WTC11 (cell line): ENCODE measurements around the gene TTLL12. TPM values are rescaled to one million over a fixed set of nuclear protein-coding genes. Genes with fewer than 3 reads are reported as not detected.

ENCODE experiments used
- ATAC-seq: fragments of 200-7000 bp; cut with Tn5 transposase; 2 replicates; pipeline ENCODE4 v1.10.0; 2021; ENCODE audit warnings: mild to moderate bottlenecking, moderate library complexity
- CTCF ChIA-PET: fragments of 300-600 bp; sonication (Branson Sonifier 250); formaldehyde crosslinking; loops from one replicate; lab custom pipeline; 2021; ENCODE audit warnings: antibody characterized with exemption; lab: Charles Lee
- POLR2A ChIA-PET: fragments of 350-600 bp; sonication (Branson Sonifier 250); formaldehyde crosslinking; loops from one replicate; lab custom pipeline; 2021; ENCODE audit warnings: antibody characterized with exemption; lab: Charles Lee
- DNase-seq: peaks from one replicate; pipeline ENCODE4 v3.0.0; 2021; ENCODE audit warnings: low spot score
- H3K27ac Mint-ChIP-seq: 2 replicates; pipeline ENCODE4 v1.8.0; 2021; ENCODE audit warnings: mixed read lengths
- H3K27me3 Mint-ChIP-seq: 2 replicates; pipeline ENCODE4 v1.8.0; 2021; ENCODE audit warnings: low read depth, mild to moderate bottlenecking, moderate library complexity, mixed read lengths
- H3K36me3 Mint-ChIP-seq: 2 replicates; pipeline ENCODE4 v1.8.0; 2021; ENCODE audit warnings: mixed read lengths
- H3K4me1 Mint-ChIP-seq: 2 replicates; pipeline ENCODE4 v1.8.0; 2022; ENCODE audit warnings: mixed read lengths
- H3K4me3 Mint-ChIP-seq: 2 replicates; pipeline ENCODE4 v1.8.0; 2021; ENCODE audit warnings: mild to moderate bottlenecking, moderate library complexity, mixed read lengths
- H3K9me3 Mint-ChIP-seq: 2 replicates; pipeline ENCODE4 v1.8.0; 2021; ENCODE audit warnings: mixed read lengths
- ARID4B ChIP-seq: sonication (generic); formaldehyde crosslinking; IDR thresholded peaks from 2 replicates; pipeline ENCODE4 v1.8.0; 2023; ENCODE audit warnings: missing genetic modification reagents, mild to moderate bottlenecking, borderline replicate concordance
- CREM ChIP-seq: sonication (generic); formaldehyde crosslinking; IDR thresholded peaks from 2 replicates; pipeline ENCODE4 v1.8.1; 2022; ENCODE audit warnings: mild to moderate bottlenecking, missing genetic modification reagents, moderate library complexity
- FOXJ3 ChIP-seq: sonication (generic); formaldehyde crosslinking; IDR thresholded peaks from 2 replicates; pipeline ENCODE4 v1.9.0; 2021; ENCODE audit warnings: missing genetic modification reagents, mild to moderate bottlenecking, borderline replicate concordance
- FOXK1 ChIP-seq: sonication (generic); formaldehyde crosslinking; IDR thresholded peaks from 2 replicates; pipeline ENCODE4 v1.8.0; 2022; ENCODE audit warnings: mild to moderate bottlenecking, moderate library complexity, missing genetic modification reagents
- FOXP1 ChIP-seq: sonication (generic); formaldehyde crosslinking; IDR thresholded peaks from 2 replicates; pipeline ENCODE4 v1.8.0; 2022; ENCODE audit warnings: missing genetic modification reagents, mild to moderate bottlenecking, moderate library complexity, borderline replicate concordance
- HMGA2 ChIP-seq: fragments of 250-450 bp; sonication (Bioruptor Pico); IDR thresholded peaks from 2 replicates; pipeline ENCODE4 v1.4.0; 2021; ENCODE audit warnings: mild to moderate bottlenecking, moderate library complexity
- HMGXB4 ChIP-seq: sonication (generic); formaldehyde crosslinking; IDR thresholded peaks from 2 replicates; pipeline ENCODE4 v1.8.1; 2023; ENCODE audit warnings: mild to moderate bottlenecking, moderate library complexity, missing genetic modification reagents
- IRF1 ChIP-seq: sonication (generic); formaldehyde crosslinking; IDR thresholded peaks from 2 replicates; pipeline ENCODE4 v1.8.0; 2023; ENCODE audit warnings: missing genetic modification reagents
- JAZF1 ChIP-seq: fragments of 250-450 bp; sonication (Bioruptor Pico); IDR thresholded peaks from 2 replicates; pipeline ENCODE4 v1.9.0; 2021; ENCODE audit warnings: moderate library complexity, mild to moderate bottlenecking, inconsistent platforms
- NFE2L1 ChIP-seq: sonication (generic); formaldehyde crosslinking; IDR thresholded peaks from 2 replicates; pipeline ENCODE4 v1.8.1; 2023; ENCODE audit warnings: missing genetic modification reagents
- SP1 ChIP-seq: sonication (generic); formaldehyde crosslinking; conservative IDR thresholded peaks from 2 replicates; pipeline ENCODE4 v1.8.1; 2022; ENCODE audit warnings: missing genetic modification reagents
- total RNA-seq: library from RNA; stranded (reverse); gene quantifications from 3 replicates; pipeline ENCODE4 v1.2.3, GENCODE V29; 2021
- TF ChIP-seq, protein P1 (sequence below): sonication (generic); formaldehyde crosslinking; IDR thresholded peaks from 2 replicates; pipeline ENCODE4 v1.8.1; 2023; ENCODE audit warnings: mild to moderate bottlenecking, missing genetic modification reagents, borderline replicate concordance
- TF ChIP-seq, protein P2 (sequence below): sonication (generic); formaldehyde crosslinking; IDR thresholded peaks from 2 replicates; pipeline ENCODE4 v1.8.1; 2022; ENCODE audit warnings: missing genetic modification reagents, borderline replicate concordance
- TF ChIP-seq, protein P3 (sequence below): sonication (generic); formaldehyde crosslinking; IDR thresholded peaks from 2 replicates; pipeline ENCODE4 v1.8.0; 2022; ENCODE audit warnings: missing genetic modification reagents

The TTLL12 gene
- total RNA-seq, 1 experiment from 2014 or later = 134 TPM

DNA sequence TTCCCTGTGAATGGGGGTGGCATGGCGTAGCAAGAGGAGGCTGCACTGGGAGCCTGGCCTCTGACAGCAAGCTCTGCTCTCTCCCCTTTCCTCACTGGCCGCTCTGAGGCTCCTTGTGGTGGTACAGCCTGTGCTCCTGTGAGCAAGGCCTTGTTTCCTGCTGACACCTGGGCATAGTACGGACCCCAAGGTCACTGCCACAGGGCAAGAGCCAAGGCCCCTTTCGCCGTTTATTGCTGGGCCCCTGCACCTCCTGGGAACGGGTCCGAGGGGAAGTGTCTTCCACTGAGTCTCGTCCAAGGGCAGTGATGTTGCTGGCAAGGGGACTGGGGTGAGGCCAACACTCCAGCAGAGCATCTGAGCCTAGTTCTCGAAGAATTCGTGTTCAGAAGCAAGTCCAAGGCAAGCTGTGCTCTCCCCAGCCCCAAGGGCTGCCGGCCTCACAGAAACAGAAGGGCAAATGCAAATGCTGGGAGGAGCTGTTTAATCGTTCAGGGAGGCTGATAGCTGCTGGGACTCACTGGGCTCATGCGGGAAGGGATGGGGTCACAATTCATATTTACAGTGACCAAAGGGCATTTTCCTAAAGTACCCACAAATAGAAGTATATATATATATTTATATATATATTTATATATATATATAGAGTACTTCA lies 15.9 kb upstream of the TTLL12 start (continued):
- TF ChIP-seq CREM (CRISPR knock-in tag) (no peak), FOXP1 (CRISPR knock-in tag) (no peak), IRF1 (CRISPR knock-in tag) (no peak), FOXJ3 (CRISPR knock-in tag) (no peak)
- TF ChIP-seq, protein P1, sequence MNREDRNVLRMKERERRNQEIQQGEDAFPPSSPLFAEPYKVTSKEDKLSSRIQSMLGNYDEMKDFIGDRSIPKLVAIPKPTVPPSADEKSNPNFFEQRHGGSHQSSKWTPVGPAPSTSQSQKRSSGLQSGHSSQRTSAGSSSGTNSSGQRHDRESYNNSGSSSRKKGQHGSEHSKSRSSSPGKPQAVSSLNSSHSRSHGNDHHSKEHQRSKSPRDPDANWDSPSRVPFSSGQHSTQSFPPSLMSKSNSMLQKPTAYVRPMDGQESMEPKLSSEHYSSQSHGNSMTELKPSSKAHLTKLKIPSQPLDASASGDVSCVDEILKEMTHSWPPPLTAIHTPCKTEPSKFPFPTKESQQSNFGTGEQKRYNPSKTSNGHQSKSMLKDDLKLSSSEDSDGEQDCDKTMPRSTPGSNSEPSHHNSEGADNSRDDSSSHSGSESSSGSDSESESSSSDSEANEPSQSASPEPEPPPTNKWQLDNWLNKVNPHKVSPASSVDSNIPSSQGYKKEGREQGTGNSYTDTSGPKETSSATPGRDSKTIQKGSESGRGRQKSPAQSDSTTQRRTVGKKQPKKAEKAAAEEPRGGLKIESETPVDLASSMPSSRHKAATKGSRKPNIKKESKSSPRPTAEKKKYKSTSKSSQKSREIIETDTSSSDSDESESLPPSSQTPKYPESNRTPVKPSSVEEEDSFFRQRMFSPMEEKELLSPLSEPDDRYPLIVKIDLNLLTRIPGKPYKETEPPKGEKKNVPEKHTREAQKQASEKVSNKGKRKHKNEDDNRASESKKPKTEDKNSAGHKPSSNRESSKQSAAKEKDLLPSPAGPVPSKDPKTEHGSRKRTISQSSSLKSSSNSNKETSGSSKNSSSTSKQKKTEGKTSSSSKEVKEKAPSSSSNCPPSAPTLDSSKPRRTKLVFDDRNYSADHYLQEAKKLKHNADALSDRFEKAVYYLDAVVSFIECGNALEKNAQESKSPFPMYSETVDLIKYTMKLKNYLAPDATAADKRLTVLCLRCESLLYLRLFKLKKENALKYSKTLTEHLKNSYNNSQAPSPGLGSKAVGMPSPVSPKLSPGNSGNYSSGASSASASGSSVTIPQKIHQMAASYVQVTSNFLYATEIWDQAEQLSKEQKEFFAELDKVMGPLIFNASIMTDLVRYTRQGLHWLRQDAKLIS = no peak
- TF ChIP-seq, all 79 proteins: peak for 0

GRCh38 chr22:43202326-43202725 lies 15.4 kb upstream of the TTLL12 start:
- Mint-ChIP-seq H3K4me3 (no peak overlapping the region), H3K27me3 (no peaks in the 10 kb centered on the region)
- no peak for TF ChIP-seq HMGXB4 (CRISPR knock-in tag)
- no peak for TF ChIP-seq JAZF1 (CRISPR knock-in tag)
- TF ChIP-seq HMGA2 (CRISPR knock-in tag) = no peak
- TF ChIP-seq SP1 (CRISPR knock-in tag) = no peak
- TF ChIP-seq, protein P1 = no peak
- no peak for TF ChIP-seq FOXK1 (CRISPR knock-in tag)
- TF ChIP-seq NFE2L1 (CRISPR knock-in tag) = no peak
- TF ChIP-seq, protein P2, sequence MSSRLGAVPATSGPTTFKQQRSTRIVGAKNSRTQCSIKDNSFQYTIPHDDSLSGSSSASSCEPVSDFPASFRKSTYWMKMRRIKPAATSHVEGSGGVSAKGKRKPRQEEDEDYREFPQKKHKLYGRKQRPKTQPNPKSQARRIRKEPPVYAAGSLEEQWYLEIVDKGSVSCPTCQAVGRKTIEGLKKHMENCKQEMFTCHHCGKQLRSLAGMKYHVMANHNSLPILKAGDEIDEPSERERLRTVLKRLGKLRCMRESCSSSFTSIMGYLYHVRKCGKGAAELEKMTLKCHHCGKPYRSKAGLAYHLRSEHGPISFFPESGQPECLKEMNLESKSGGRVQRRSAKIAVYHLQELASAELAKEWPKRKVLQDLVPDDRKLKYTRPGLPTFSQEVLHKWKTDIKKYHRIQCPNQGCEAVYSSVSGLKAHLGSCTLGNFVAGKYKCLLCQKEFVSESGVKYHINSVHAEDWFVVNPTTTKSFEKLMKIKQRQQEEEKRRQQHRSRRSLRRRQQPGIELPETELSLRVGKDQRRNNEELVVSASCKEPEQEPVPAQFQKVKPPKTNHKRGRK (CRISPR knock-in tag) = no peak
- TF ChIP-seq, protein P3, sequence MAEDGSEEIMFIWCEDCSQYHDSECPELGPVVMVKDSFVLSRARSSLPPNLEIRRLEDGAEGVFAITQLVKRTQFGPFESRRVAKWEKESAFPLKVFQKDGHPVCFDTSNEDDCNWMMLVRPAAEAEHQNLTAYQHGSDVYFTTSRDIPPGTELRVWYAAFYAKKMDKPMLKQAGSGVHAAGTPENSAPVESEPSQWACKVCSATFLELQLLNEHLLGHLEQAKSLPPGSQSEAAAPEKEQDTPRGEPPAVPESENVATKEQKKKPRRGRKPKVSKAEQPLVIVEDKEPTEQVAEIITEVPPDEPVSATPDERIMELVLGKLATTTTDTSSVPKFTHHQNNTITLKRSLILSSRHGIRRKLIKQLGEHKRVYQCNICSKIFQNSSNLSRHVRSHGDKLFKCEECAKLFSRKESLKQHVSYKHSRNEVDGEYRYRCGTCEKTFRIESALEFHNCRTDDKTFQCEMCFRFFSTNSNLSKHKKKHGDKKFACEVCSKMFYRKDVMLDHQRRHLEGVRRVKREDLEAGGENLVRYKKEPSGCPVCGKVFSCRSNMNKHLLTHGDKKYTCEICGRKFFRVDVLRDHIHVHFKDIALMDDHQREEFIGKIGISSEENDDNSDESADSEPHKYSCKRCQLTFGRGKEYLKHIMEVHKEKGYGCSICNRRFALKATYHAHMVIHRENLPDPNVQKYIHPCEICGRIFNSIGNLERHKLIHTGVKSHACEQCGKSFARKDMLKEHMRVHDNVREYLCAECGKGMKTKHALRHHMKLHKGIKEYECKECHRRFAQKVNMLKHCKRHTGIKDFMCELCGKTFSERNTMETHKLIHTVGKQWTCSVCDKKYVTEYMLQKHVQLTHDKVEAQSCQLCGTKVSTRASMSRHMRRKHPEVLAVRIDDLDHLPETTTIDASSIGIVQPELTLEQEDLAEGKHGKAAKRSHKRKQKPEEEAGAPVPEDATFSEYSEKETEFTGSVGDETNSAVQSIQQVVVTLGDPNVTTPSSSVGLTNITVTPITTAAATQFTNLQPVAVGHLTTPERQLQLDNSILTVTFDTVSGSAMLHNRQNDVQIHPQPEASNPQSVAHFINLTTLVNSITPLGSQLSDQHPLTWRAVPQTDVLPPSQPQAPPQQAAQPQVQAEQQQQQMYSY (CRISPR knock-in tag) = no peak
- TF ChIP-seq ARID4B (CRISPR knock-in tag) = no peak

More at GRCh38 chr22:43202326-43202725, 15.4 kb upstream of the TTLL12 start:
- ChIA-PET POLR2A (no interaction called here), CTCF (interaction anchor here (1.6 to 2.7 kb wide), 5 partner anchors 11 to 144 kb away, joined by 4 to 35 read pairs (median 9); partner anchors contain the start of gene TTLL12)
- H3K36me3 Mint-ChIP-seq = no peaks in the 10 kb centered on the region
- ATAC-seq (no peak), DNase-seq (no peak)
- no peaks in the 10 kb centered on the region for H3K9me3 Mint-ChIP-seq
- H3K27ac Mint-ChIP-seq = peak overlapping the region; percentile 80; the same call in 1 of the 2 replicates
- H3K4me1 Mint-ChIP-seq = peaks cover 9% of the 10 kb centered on the region
